Right renal pelvis (tissue), 4 donors: ENCODE results near the gene ZDHHC13. TPM values are rescaled to one million over a fixed set of nuclear protein-coding genes. Genes with fewer than 3 reads are reported as not detected.
"Not testable (repeated sequence)": the region's sequence is repeated elsewhere in the genome, so short reads cannot be mapped to it uniquely, and the experiment has no call there.

ENCODE experiments used
- DNase-seq, 4 donors: peaks; one replicate each; pipeline ENCODE4 v3.0.0-alpha.2; 2013; ENCODE audit warnings: low read depth in 4 of 4, low spot score in 3 of 4, missing footprints in 1 of 4
- polyA plus RNA-seq, 4 donors: library from polyadenylated mRNA; unstranded; fragments of 120-200 nt; gene quantifications; one replicate each; pipeline ENCODE4 v1.2.1, GENCODE V29; 2013; ENCODE audit not compliant: insufficient read length in 4 of 4

ZDHHC13 gene
- polyA plus RNA-seq, 4 donors: 18.4 to 22.3 (median 21.0) TPM

DNA sequence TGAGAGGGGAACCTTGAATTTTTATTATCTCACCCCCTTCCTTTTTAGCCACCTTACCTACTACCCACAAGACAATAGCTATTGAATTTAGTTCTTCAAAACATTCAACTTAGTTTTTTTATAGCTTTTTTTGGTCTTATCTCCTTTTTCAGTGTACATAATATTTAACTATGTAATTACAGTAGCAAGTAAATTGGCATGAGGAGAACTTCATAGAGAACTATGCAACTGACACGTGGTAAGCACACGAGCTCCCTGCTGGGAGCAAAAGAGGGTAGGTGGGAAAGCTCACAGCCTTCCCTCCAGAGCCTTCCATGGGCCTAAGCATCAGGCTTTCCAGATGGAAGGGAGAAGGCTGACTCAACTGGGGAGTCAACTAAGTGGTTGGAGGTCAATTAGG is 22.1 kb upstream of the ZDHHC13 start:
- DNase-seq: no peak

DNA sequence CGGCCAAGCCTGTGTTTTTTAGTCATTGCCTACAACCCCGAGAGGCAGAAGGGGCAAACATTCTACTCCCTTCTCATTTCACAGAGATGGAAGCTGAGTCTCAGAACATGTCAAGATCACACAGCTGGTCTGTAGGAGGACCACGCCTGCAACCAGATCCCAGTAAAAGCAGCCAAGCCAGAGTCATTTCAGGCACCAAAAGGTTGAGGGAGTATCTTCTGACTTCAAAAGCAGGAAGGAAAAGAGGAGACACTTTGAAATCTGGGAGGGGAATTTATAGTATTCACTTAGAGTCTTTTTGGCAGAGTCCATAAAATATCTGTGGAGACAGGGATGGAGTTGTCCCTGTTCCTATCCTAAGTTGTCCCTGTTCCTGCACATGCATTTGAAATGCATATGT is 17.9 kb upstream of the ZDHHC13 start:
- no peak for DNase-seq

GRCh38 chr11:19100885-19101284 is 16.1 kb upstream of the ZDHHC13 start:
- DNase-seq: no peak

DNA sequence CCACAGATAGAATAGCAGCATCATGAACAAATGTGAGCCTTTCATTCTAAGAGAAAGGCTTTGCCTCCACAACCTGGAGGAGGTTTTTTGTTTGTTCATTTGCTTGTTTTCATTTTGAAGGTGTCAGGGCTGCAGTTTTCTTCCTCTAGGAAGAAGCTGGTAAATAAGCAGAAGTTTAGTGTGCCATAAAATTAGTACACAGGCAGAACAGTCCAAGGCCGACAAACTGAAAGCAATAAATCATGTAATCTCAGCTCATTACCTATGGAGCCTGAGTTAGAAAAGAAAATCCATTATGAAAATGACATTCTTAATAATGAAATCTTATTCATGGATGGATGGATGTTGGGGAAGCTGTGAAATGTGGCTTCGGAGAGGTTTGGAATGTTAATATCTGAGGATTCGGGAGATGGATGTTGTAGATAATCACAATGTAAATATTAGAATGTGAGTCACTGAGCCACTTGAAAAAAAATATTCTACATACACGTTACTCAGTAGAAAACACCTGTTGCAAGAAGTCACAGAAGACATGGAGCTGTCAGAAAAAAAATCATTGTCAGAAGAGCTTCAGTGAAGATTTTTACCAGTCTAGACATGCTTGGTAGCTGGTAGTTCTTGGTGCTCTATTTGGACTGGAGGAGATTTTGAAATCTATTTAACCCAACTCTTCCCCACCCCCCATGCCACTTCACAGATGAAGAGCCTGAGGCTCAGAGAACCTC is 15.0 kb upstream of the ZDHHC13 start:
- DNase-seq: no peak

- no peak for DNase-seq
Observed at GRCh38 chr11:19102521-19102900, 14.5 kb upstream of the ZDHHC13 start.

GRCh38 chr11:19105011-19105410 is 12.0 kb upstream of the ZDHHC13 start:
- no peak for DNase-seq

- no peak for DNase-seq
Observed at GRCh38 chr11:19107125-19107524, 9.8 kb upstream of the ZDHHC13 start.

DNA sequence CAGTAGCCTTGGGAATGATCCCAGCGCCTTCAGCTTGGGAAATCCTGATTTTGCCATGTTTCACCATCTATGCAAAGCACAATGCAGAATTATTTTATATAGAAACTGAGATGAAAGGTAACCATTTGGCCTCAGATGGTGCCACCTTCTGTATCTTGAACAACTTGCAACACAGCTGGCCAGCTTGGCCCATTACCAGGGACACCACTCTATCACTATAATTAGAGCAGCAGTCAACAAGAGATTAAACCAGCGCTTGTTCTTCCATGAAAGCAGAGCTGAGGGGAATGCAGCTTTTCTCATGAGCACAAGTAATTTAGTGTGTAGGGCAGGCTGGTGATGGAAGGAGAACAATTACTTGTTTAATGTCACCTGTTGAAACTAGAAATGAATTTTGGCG is 6.7 kb upstream of the ZDHHC13 start:
- DNase-seq: no peak

GRCh38 chr11:19111809-19112208 is 5.2 kb upstream of the ZDHHC13 start:
- DNase-seq: no peak

DNA sequence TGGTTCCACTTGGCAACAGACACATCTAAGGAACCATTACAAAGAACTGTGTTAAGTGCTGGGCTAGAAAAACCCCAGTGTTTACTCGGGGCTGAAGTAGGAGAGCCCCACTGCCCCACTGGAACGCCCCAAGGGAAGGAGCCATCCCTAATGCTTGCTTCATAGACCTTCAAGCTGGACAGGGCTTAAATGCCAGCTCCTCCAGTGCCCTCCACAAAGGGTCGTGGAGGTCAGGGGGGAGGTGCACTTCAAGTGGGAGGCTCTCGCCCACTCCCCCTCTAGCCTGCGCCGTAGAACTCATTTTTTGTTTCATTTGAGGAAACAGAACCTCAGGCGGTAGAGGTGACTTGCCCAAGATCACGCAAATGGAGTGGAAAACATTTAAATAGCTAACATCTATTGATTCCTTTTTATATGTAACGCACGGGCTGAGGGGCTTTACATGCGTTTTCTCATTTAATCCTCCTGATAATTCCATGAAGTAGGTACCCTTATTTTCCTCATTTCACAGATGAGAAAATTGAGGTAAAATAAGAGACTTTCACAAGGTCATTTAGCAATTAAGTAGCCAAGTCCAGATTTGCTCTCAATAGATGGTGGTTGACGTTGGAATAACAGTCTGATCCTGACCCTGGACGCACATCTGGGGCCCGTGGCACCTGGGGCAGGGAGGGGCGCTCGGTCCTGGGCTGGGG is 545 bp upstream of the ZDHHC13 start:
- no peak for DNase-seq

GRCh38 chr11:19117760-19118097 is 761 bp downstream of the ZDHHC13 start:
- no peak for DNase-seq

DNA sequence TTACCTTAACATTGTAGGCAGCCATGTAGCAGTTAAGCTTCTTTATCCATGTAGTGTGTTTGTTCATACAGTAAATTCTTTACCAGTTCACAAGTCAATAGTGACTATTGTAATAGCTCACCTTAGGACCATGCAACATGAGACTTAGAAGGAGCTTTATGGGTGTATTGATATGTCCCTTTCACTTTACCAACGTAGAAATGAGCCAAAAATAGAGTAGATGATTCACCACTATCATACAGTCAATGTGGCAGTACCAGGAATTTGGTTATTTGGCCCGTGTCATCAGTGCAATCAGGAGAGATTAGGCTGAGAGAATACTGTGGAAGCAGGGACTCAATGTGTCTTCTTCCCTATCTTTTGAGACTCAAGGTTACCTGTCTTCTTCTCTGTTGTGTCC is 4.7 kb downstream of the ZDHHC13 start:
- DNase-seq: no peak

GRCh38 chr11:19122960-19123615 is 6.1 kb downstream of the ZDHHC13 start:
- DNase-seq: no peak

DNA sequence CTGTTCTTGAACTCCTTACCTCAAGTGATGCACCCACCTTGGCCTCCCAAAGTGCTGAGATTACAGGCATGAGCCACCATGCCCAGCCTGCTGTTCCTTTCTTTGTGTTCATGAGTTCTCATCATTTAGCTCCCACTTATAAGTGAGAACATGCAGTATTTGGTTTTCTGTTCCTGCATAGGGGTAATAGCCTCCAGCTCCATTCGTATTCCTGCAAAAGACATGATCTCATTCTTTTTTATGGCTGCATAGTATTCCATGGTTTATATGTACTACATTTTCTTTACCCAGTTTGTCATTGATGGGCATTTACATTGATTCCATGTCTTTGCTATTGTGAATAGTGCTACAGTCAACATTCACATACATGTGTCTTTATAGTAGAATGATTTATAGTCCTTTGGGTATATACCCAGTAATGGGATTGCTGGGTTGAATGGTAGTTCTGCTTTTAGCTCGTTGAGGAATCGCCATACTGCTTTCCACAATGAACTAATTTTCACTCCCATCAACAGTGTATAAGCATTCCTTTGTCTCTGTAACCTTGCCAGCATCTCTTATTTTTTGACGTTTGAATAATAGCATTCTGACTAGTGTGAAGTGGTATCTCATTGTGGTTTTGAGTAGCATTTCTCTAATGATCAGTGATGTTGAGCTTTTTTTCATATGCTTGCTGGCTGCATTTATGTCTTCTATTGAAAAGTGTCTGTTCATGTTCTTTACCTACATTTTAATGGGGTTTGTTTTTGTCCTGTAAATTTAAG is 9.8 kb downstream of the ZDHHC13 start:
- not testable (repeated sequence) for DNase-seq

DNA sequence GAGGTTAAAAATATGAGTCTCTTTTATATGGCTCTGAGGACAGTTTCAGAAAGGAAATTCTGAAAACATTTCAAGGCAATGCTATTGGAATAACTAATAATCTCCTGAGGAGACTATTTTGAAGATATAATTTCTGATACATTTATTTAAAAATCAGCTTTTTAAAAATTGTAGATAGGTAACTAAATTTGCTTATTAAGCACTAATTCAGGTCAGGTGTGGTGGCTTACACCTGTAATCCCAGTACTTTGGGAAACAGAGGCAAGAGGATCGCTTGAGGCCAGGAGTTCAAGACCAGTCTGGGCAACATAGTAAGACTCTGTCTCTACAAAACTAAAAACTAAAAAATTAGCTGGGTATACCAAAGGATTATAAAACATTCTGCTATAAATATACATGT is 17.0 kb downstream of the ZDHHC13 start:
- DNase-seq: no peak

DNA sequence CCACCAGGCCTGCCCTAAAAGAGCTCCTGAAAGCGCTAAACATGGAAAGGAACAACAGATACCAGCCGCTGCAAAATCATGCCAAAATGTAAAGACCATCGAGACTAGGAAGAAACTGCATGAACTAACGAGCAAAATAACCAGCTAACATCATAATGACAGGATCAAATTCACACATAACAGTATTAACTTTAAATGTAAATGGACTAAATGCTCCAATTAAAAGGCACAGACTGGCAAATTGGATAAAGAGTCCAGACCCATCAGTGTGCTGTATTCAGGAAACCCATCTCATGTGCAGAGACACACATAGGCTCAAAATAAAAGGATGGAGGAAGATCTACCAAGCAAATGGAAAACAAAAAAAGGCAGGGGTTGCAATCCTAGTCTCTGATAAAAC is 19.9 kb downstream of the ZDHHC13 start:
- DNase-seq: not testable (repeated sequence)

DNA sequence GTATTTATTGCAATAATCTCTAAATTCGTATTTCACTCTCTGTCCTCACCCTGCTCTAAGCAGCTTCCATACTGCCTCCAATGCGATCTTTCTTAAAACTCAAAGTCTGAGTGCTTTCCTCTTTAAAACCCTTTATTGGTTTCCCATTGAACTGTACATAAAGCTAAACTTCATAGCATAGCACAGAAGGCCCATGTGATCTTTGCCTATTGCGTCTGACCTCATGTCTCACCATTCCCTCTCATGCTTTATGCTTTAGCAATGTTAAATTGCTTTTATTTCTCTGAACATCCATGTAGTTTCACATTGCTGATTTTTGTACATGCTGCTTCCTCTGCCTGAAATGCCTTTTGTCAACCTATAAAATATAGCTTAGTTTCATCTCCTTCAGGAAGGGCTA is 28.4 kb downstream of the ZDHHC13 start:
- no peak for DNase-seq

DNA sequence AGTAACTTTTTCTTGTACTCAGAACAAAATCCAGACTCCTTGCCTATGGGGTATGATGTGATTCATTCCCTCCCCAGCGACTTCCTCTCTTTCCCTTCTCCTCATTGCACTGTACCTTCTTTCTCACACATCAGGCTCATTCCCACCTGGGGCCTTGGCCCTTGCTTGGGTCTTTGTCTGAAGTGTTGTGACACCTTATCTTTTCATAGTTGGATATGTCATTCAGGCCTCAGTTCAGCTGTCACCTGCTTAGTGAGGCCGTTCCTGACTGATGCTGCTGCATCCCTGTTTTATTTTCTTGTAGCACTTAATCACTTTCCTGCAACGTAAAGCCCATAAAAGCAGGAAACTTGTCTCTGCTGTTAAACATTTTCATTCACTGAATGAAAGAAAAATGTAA is 39.9 kb downstream of the ZDHHC13 start:
- no peak for DNase-seq

GRCh38 chr11:19160847-19161246 is 43.9 kb downstream of the ZDHHC13 start:
- no peak for DNase-seq

- DNase-seq: no peak
Observed at GRCh38 chr11:19161651-19162050, 44.7 kb downstream of the ZDHHC13 start.

- DNase-seq: no peak
Observed at GRCh38 chr11:19162951-19163505, 46.1 kb downstream of the ZDHHC13 start.
